BJ (cell line): ENCODE data around the gene EFNB2. TPM values are rescaled to one million over a fixed set of nuclear protein-coding genes. Genes with fewer than 3 reads are reported as not detected.

ENCODE experiments used
- CTCF ChIA-PET: fragments of 350-600 bp; formaldehyde crosslinking; extraction: SDS; loops from one replicate; lab custom pipeline; 2021; ENCODE audit warnings: antibody characterized with exemption, inconsistent platforms; lab: Yijun Ruan, JAX
- POLR2A ChIA-PET: fragments of 300-600 bp; sonication (Branson Sonifier 250); formaldehyde crosslinking; extraction: SDS; loops from one replicate; lab custom pipeline; 2021; ENCODE audit warnings: antibody characterized with exemption; lab: Charles Lee
- DNase-seq: peaks from one replicate; pipeline ENCODE4 v3.0.0-alpha.2; 2011; ENCODE audit warnings: low read depth
- H3K27me3 ChIP-seq: 2 replicates; pipeline ENCODE4 v1.6.0; 2011; ENCODE audit warnings: low read length; ENCODE audit not compliant: control insufficient read depth, insufficient read depth
- H3K36me3 ChIP-seq: 2 replicates; pipeline ENCODE4 v1.5.1; 2011; ENCODE audit warnings: low read length; ENCODE audit not compliant: control insufficient read depth, insufficient read depth
- H3K4me3 ChIP-seq: 2 replicates; pipeline ENCODE4 v1.5.1; 2011; ENCODE audit warnings: low read depth, mild to moderate bottlenecking, control low read depth, low read length
- CTCF ChIP-seq: IDR thresholded peaks from 2 replicates; pipeline ENCODE4 v1.5.1; 2011; ENCODE audit warnings: low read depth, mild to moderate bottlenecking, control low read depth, inconsistent platforms, low read length, moderate library complexity; ENCODE audit not compliant: insufficient read depth
- polyA plus RNA-seq: library from polyadenylated mRNA; depleted of rRNA; stranded (reverse); fragments of >200 nt; gene quantifications from 2 replicates; pipeline ENCODE4 v1.2.3, GENCODE V29; 2011

EFNB2 gene
- polyA plus RNA-seq, 1 experiment, result 19.4 TPM

GRCh38 chr13:106484537-106485193 lies 50.8 kb downstream of the EFNB2 start:
- ChIA-PET CTCF (interaction anchor here (0.6 to 1.4 kb wide), 4 partner anchors 10 to 80 kb away, joined by 3 to 5 read pairs (median 4); no protein-coding TSS in a partner anchor), POLR2A (interaction anchor here (0.5 to 0.6 kb wide), 2 partner anchors 14 to 132 kb away, joined by 5 to 6 read pairs; no protein-coding TSS in a partner anchor)
- no peaks in the 10 kb centered on the region for H3K27me3 ChIP-seq
- H3K36me3 ChIP-seq, result no peaks in the 10 kb centered on the region
- DNase-seq, result no peak
- TF ChIP-seq CTCF, result no peak
- no peak overlapping the region for H3K4me3 ChIP-seq

GRCh38 chr13:106484084-106484483 lies 51.4 kb downstream of the EFNB2 start:
- H3K4me3 ChIP-seq, result no peak overlapping the region
- ChIA-PET CTCF (interaction anchor here (0.6 to 1.4 kb wide), 2 partner anchors 14 to 31 kb away, joined by 3 to 5 read pairs; no protein-coding TSS in a partner anchor), POLR2A (no interaction called here)
- H3K36me3 ChIP-seq, result no peaks in the 10 kb centered on the region
- H3K27me3 ChIP-seq, result no peaks in the 10 kb centered on the region
- DNase-seq, result no peak
- TF ChIP-seq CTCF, result no peak

- POLR2A ChIA-PET, result no interaction called here
- Histone ChIP-seq H3K27me3 (no peaks in the 10 kb centered on the region), H3K36me3 (no peaks in the 10 kb centered on the region), H3K4me3 (no peak overlapping the region)
- DNase-seq, result no peak
- no peak for TF ChIP-seq CTCF
- CTCF ChIA-PET, result interaction anchor here (1.2 kb wide), 1 partner anchor 10 kb away, joined by 4 read pairs; no protein-coding TSS in a partner anchor
These were observed 53.5 kb downstream of the EFNB2 start for GRCh38 chr13:106481919-106482318.

GRCh38 chr13:106480351-106480910 lies 55.0 kb downstream of the EFNB2 start:
- Histone ChIP-seq H3K27me3 (no peaks in the 10 kb centered on the region), H3K36me3 (no peaks in the 10 kb centered on the region), H3K4me3 (no peak overlapping the region)
- CTCF ChIA-PET, result interaction anchor here (0.6 to 1.2 kb wide), 2 partner anchors 9 to 19 kb away, joined by 3 read pairs; no protein-coding TSS in a partner anchor
- no peak for TF ChIP-seq CTCF
- POLR2A ChIA-PET, result no interaction called here
- no peak for DNase-seq

- no peaks in the 10 kb centered on the region for H3K27me3 ChIP-seq
- DNase-seq, result no peak
- TF ChIP-seq CTCF, result no peak
- no peak overlapping the region for H3K4me3 ChIP-seq
- CTCF ChIA-PET, result interaction anchor here (1.2 kb wide), 1 partner anchor 20 kb away, joined by 3 read pairs; no protein-coding TSS in a partner anchor
- POLR2A ChIA-PET, result no interaction called here
- no peaks in the 10 kb centered on the region for H3K36me3 ChIP-seq
These were observed 55.5 kb downstream of the EFNB2 start for GRCh38 chr13:106479929-106480328.
